ENCODE data around the gene MXI1.

DNA sequence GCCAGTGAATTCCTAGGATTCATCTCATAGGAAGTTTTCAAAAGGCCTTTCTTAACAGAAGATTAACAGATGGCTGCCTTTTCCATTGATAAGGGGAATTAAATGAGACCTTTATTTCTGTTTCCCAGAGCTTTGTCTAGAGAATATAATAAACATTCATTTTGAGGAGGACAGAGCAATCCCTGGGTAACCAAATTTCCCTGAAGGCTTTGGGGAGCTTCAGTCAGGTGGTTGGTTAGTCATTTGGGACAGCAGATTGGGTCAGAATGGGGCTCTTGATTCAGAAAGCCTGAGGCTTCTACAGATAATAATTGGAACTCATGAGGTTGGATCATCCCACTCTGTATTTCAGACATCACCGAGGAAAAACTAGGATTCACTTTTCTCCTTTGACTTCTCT lies 21.8 kb downstream of the MXI1 start:
- TF ChIP-seq, protein P1, sequence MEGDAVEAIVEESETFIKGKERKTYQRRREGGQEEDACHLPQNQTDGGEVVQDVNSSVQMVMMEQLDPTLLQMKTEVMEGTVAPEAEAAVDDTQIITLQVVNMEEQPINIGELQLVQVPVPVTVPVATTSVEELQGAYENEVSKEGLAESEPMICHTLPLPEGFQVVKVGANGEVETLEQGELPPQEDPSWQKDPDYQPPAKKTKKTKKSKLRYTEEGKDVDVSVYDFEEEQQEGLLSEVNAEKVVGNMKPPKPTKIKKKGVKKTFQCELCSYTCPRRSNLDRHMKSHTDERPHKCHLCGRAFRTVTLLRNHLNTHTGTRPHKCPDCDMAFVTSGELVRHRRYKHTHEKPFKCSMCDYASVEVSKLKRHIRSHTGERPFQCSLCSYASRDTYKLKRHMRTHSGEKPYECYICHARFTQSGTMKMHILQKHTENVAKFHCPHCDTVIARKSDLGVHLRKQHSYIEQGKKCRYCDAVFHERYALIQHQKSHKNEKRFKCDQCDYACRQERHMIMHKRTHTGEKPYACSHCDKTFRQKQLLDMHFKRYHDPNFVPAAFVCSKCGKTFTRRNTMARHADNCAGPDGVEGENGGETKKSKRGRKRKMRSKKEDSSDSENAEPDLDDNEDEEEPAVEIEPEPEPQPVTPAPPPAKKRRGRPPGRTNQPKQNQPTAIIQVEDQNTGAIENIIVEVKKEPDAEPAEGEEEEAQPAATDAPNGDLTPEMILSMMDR (conservative IDR thresholded peaks at IDR 0.05; ENCODE audit: low read length), result no peak
- TF ChIP-seq EZH2phosphoT487 (IDR thresholded peaks at IDR 0.05; ENCODE audit: borderline replicate concordance, low read depth, low read length), result no peak

Data from OCI-LY7 (cell line).